Natural killer cell (primary cell): Measurements from ENCODE around the gene ACTL10. TPM values are rescaled to one million over a fixed set of nuclear protein-coding genes. Genes with fewer than 3 reads are reported as not detected.
"Not testable (repeated sequence)": the region's sequence is repeated elsewhere in the genome, so short reads cannot be mapped to it uniquely, and the experiment has no call there.

Experiments
- ATAC-seq, 3 donors: fragments of 150-1000 bp in 2 of 3; fragments of 200-7000 bp in 1 of 3; cut with Tn5 transposase; 1 replicate in 1 of 3; 2 replicates in 2 of 3; pipeline ENCODE4 v1.10.0; 2021; ENCODE audit warnings: mild to moderate bottlenecking in 2 of 3, moderate library complexity in 2 of 3
- DNase-seq, 2 donors: peaks; one replicate each; pipeline versions ENCODE4 v3.0.0 to v3.0.0-alpha.2; 2013 to 2021; ENCODE audit warnings: mixed read lengths in 1 of 2
- H3K27ac ChIP-seq: one replicate; pipeline ENCODE4 v1.5.1; 2013; ENCODE audit warnings: mild to moderate bottlenecking, low read length
- H3K27me3 ChIP-seq: one replicate; pipeline ENCODE4 v1.6.1; 2013; ENCODE audit warnings: low read length; ENCODE audit not compliant: control insufficient read depth, insufficient read depth
- H3K36me3 ChIP-seq: one replicate; pipeline ENCODE4 v1.6.1; 2013; ENCODE audit warnings: low read length; ENCODE audit not compliant: control insufficient read depth, insufficient read depth
- H3K4me1 ChIP-seq: one replicate; pipeline ENCODE4 v1.6.1; 2013; ENCODE audit warnings: low read length; ENCODE audit not compliant: control insufficient read depth, insufficient read depth
- H3K4me3 ChIP-seq: one replicate; pipeline ENCODE4 v1.5.1; 2013; ENCODE audit warnings: low read length
- H3K9me3 ChIP-seq: one replicate; pipeline ENCODE4 v1.6.1; 2013; ENCODE audit warnings: low read length; ENCODE audit not compliant: control insufficient read depth, insufficient read depth
- H3K27ac Mint-ChIP-seq, 2 donors: one replicate each; pipeline ENCODE4 v1.8.0; 2022; ENCODE audit warnings: mild to moderate bottlenecking in 2 of 2, mixed read lengths in 2 of 2, moderate library complexity in 1 of 2
- H3K27me3 Mint-ChIP-seq, 2 donors: one replicate each; pipeline ENCODE4 v1.8.0; 2022; ENCODE audit warnings: low read depth in 2 of 2, mixed read lengths in 2 of 2
- H3K36me3 Mint-ChIP-seq: one replicate; pipeline ENCODE4 v1.8.0; 2022; ENCODE audit warnings: mixed read lengths
- H3K4me1 Mint-ChIP-seq, 2 donors: one replicate each; pipeline ENCODE4 v1.8.0; 2022; ENCODE audit warnings: mixed read lengths in 2 of 2
- H3K4me3 Mint-ChIP-seq: one replicate; pipeline ENCODE4 v1.8.0; 2022; ENCODE audit warnings: mild to moderate bottlenecking, moderate library complexity, mixed read lengths
- H3K9me3 Mint-ChIP-seq, 2 donors: one replicate each; pipeline ENCODE4 v1.8.0; 2022; ENCODE audit warnings: mixed read lengths in 2 of 2
- WGBS: methylation state at CpG from one replicate; pipeline ENCODE4 v1.1.7; 2013; ENCODE audit warnings: missing lambda C conversion rate; ENCODE audit not compliant: insufficient coverage; 5-methylcytosine and 5-hydroxymethylcytosine counted together
- intact Hi-C: fragments of 100-400 bp; cut with micrococcal nuclease; formaldehyde crosslinking; loops from one replicate; pipeline ENCODE4 v1.14.2; 2022
- total RNA-seq, 4 donors: library from RNA; stranded (reverse); fragments of 120-200 nt in 1 of 4; gene quantifications; one replicate each; pipeline versions ENCODE4 v1.2.3 to v1.2.4, GENCODE V29; 2013 to 2022
- TF ChIP-seq, protein P1 (sequence below): fragments of 200-600 bp; IDR thresholded peaks from one replicate; pipeline ENCODE4 v1.8.0; 2022; ENCODE audit warnings: antibody characterized with exemption

The ACTL10 gene
- total RNA-seq, 3 donors from 2014 or later (not counting 1 experiment from before 2014, with no cell fraction given) = 0.80 to 2.2 (median 1.1) TPM

DNA sequence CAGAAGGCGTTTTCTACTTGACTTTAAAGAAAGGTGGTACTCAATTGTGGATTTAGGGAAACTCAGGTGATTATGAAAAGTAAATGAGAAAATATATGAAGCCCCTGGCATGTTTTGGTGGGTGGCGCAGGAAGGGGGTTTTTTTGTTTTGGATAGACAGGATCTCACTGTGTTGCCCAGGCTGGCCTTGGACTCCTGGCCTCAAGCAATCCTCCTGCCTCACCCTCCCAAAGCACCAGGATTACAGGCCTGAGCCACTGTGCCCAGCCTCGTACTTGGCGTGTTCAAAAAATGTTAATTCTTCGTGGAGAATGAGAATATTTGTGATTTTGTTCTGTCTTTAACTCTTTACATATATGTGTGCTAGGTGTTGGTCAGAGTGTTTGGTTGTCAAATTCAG lies 36.8 kb upstream of the ACTL10 start:
- H3K4me1 ChIP-seq = peaks cover 3% of the 10 kb centered on the region
- ATAC-seq (no peak), DNase-seq (no peak)
- Mint-ChIP-seq H3K9me3 (no peaks in the 10 kb centered on the region), H3K4me1 (peaks cover 5 to 8% of the 10 kb centered on the region in 2 donors), H3K4me3 (no peak overlapping the region), H3K27ac (no peak overlapping the region), H3K36me3 (peaks cover 9% of the 10 kb centered on the region), H3K27me3 (no peaks in the 10 kb centered on the region)
- no peaks in the 10 kb centered on the region for H3K27me3 ChIP-seq
- 100% methylated on average over 5 of the region's 5 CpGs for WGBS
- intact Hi-C loops = no loop called here
- TF ChIP-seq, protein P1, sequence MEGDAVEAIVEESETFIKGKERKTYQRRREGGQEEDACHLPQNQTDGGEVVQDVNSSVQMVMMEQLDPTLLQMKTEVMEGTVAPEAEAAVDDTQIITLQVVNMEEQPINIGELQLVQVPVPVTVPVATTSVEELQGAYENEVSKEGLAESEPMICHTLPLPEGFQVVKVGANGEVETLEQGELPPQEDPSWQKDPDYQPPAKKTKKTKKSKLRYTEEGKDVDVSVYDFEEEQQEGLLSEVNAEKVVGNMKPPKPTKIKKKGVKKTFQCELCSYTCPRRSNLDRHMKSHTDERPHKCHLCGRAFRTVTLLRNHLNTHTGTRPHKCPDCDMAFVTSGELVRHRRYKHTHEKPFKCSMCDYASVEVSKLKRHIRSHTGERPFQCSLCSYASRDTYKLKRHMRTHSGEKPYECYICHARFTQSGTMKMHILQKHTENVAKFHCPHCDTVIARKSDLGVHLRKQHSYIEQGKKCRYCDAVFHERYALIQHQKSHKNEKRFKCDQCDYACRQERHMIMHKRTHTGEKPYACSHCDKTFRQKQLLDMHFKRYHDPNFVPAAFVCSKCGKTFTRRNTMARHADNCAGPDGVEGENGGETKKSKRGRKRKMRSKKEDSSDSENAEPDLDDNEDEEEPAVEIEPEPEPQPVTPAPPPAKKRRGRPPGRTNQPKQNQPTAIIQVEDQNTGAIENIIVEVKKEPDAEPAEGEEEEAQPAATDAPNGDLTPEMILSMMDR = no peak
- no peaks in the 10 kb centered on the region for H3K9me3 ChIP-seq
- no peak overlapping the region for H3K4me3 ChIP-seq
- peaks cover 27% of the 10 kb centered on the region for H3K36me3 ChIP-seq
- H3K27ac ChIP-seq = no peak overlapping the region

DNA sequence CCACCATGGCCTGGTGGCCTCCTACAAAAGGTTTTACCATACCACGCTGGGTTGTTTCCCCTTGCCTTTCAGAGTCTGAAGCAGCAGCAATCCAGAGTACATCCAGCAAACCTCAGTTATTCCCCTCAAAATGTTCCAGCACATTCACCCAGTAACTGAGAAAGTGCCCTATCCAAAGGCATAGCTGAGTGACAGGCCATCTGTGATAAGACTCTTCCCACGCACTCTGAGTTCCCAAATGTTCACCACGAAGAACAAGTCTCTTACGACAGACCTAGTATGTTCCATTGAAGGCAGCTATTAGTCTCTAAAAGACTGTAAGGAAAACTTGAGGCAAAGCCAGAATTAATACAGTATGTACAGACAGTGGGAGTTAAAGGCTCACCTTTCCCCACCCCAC lies 36.2 kb upstream of the ACTL10 start:
- intact Hi-C loops = no loop called here
- Mint-ChIP-seq H3K27me3 (no peaks in the 10 kb centered on the region), H3K4me3 (no peak overlapping the region), H3K27ac (no peak overlapping the region), H3K9me3 (no peaks in the 10 kb centered on the region), H3K36me3 (peaks cover 9% of the 10 kb centered on the region), H3K4me1 (peaks cover under 1 to 2% of the 10 kb centered on the region in 2 donors)
- ATAC-seq = no peak
- Histone ChIP-seq H3K9me3 (no peaks in the 10 kb centered on the region), H3K4me1 (no peaks in the 10 kb centered on the region), H3K36me3 (peaks cover 27% of the 10 kb centered on the region), H3K27me3 (no peaks in the 10 kb centered on the region), H3K4me3 (no peak overlapping the region), H3K27ac (no peak overlapping the region)
- no peak for DNase-seq
- WGBS = 98% methylated on average over 4 of the region's 4 CpGs
- TF ChIP-seq, protein P1 = no peak

DNA sequence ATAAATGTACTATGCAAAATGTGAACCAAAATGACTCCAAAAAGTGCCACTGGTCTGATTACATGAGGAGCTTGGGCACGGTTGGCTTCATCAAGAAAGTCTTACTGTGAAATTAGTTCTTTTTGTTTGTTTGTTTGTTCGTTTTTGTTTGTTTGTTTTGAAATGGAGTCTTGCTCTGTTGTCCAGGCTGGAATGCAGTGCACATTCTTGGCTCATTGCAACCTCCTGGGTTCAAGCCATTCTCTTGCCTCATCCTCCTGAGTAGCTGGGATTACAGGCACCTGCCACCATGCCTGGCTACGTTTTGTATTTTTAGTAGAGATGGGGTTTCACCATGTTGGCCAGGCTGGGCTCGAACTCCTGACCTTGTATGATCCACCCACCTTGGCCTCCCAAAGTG lies 34.8 kb upstream of the ACTL10 start:
- H3K4me1 ChIP-seq, H3K4me3 Mint-ChIP-seq, H3K4me3 ChIP-seq, H3K27me3 Mint-ChIP-seq, DNase-seq, intact Hi-C loops, H3K27me3 ChIP-seq, H3K27ac ChIP-seq, H3K4me1 Mint-ChIP-seq, H3K27ac Mint-ChIP-seq, H3K9me3 ChIP-seq, H3K9me3 Mint-ChIP-seq, ATAC-seq: not testable (repeated sequence)
- WGBS = 98% methylated on average over 3 of the region's 4 CpGs
- peaks cover 29% of the 10 kb centered on the region for H3K36me3 ChIP-seq
- peaks cover 13% of the 10 kb centered on the region for H3K36me3 Mint-ChIP-seq

DNA sequence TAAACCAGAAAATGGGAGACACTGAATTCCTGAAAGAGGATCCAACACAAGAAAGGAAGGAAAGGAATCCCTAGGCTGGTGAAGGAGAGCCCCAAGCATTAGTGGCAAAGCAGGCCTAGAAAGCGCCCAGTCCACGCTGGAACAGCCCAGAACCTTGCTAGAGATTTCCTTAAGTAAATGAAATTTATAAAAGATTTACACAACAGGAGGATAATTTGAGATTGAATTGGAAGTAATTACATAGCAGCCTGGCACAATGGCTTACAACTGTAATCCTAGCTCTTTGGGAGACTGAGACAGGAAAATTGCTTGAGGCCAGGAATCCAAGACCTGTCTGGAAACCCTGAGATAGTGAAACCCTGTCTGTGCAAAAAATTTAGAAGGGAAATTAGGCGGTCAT lies 31.4 kb upstream of the ACTL10 start:
- Mint-ChIP-seq H3K9me3 (no peaks in the 10 kb centered on the region), H3K36me3 (peaks cover 16% of the 10 kb centered on the region), H3K4me1 (no peaks in the 10 kb centered on the region), H3K27me3 (no peaks in the 10 kb centered on the region), H3K27ac (no peak overlapping the region), H3K4me3 (no peak overlapping the region)
- Histone ChIP-seq H3K4me3 (no peak overlapping the region), H3K36me3 (peaks cover 34% of the 10 kb centered on the region), H3K27ac (no peak overlapping the region), H3K9me3 (no peaks in the 10 kb centered on the region), H3K4me1 (no peaks in the 10 kb centered on the region), H3K27me3 (no peaks in the 10 kb centered on the region)
- ATAC-seq (no peak), DNase-seq (no peak)
- TF ChIP-seq, protein P1 = no peak
- WGBS = 100% methylated on average over 3 of the region's 3 CpGs
- intact Hi-C loops = no loop called here
